A549 treated with AZD9567 at 1 μM for 4 hours (cell line): ENCODE data around the gene PRR9. TPM values are rescaled to one million over a fixed set of nuclear protein-coding genes. Genes with fewer than 3 reads are reported as not detected.

Experiments used
- total RNA-seq: library from RNA; stranded (reverse); fragments of 200-300 nt; extraction: Qiagen RNA extraction; gene quantifications from 5 replicates; pipeline ENCODE4 v1.2.3, GENCODE V29; 2022; ENCODE audit not compliant: insufficient read depth

Gene PRR9
- 0.08 TPM in 1 of 5 replicates, not detected in the others for total RNA-seq

GRCh38 chr1:153217212-153217611, at the start of gene PRR9:
PRR9 (plus strand) TSS chr1:153217584; CDS start chr1:153218145, 561 bp downstream.

GRCh38 chr1:153203130-153203529, 14.3 kb upstream of the PRR9 start, which contains the start of gene LELP1:
LELP1 (plus strand) TSS chr1:153203430; CDS start chr1:153204708, 1,278 bp downstream.

GRCh38 chr1:153259387-153259786, 42.0 kb downstream of the PRR9 start, which contains the start of gene LORICRIN:
LORICRIN (plus strand) TSS chr1:153259687; CDS start chr1:153260950, 1,263 bp downstream.

Other genes starting within 250 kb of the PRR9 start
- not detected in 5 replicates for gene SPRR4, start 246.9 kb upstream of the PRR9 start, total RNA-seq
- gene SPRR1A, start 233.5 kb upstream of the PRR9 start, total RNA-seq: not detected in 5 replicates
- not detected in 5 replicates for gene SPRR3, start 215.8 kb upstream of the PRR9 start, total RNA-seq
- not detected in 5 replicates for gene SPRR1B, start 186.4 kb upstream of the PRR9 start, total RNA-seq
- not detected in 5 replicates for gene SPRR2D, start 176.5 kb upstream of the PRR9 start, total RNA-seq
- not detected in 5 replicates for gene SPRR2A, start 160.1 kb upstream of the PRR9 start, total RNA-seq
- not detected in 5 replicates for gene SPRR2B, start 146.0 kb upstream of the PRR9 start, total RNA-seq
- not detected in 5 replicates for gene SPRR2E, start 123.1 kb upstream of the PRR9 start, total RNA-seq
- gene SPRR2F, start 104.1 kb upstream of the PRR9 start, total RNA-seq: not detected in 5 replicates
- gene SPRR2G, start 66.7 kb upstream of the PRR9 start, total RNA-seq: not detected in 5 replicates
- not detected in 5 replicates for gene LELP1, start 14.2 kb upstream of the PRR9 start, total RNA-seq
- not detected in 5 replicates for gene LORICRIN, start 42.1 kb downstream of the PRR9 start, total RNA-seq
- not detected in 5 replicates for gene PGLYRP3, start 95.4 kb downstream of the PRR9 start, total RNA-seq
- gene PGLYRP4, start 131.3 kb downstream of the PRR9 start, total RNA-seq: not detected in 5 replicates
- gene S100A9, start 140.3 kb downstream of the PRR9 start, total RNA-seq: 0.49 to 1.2 TPM (median 0.80 TPM) in 4 of 5 replicates, not detected in the other
- gene S100A12, start 158.0 kb downstream of the PRR9 start, total RNA-seq: not detected in 5 replicates
- not detected in 5 replicates for gene S100A8, start 173.5 kb downstream of the PRR9 start, total RNA-seq
- gene S100A7A, start 198.9 kb downstream of the PRR9 start, total RNA-seq: not detected in 5 replicates
- not detected in 5 replicates for gene S100A7, start 243.1 kb downstream of the PRR9 start, total RNA-seq